ENCODE data around the gene FOXD4L6. TPM values are rescaled to one million over a fixed set of nuclear protein-coding genes. Genes with fewer than 3 reads are reported as not detected.
"Not testable (repeated sequence)": the region's sequence is repeated elsewhere in the genome, so short reads cannot be mapped to it uniquely, and the experiment has no call there.

The FOXD4L6 gene
- polyA plus RNA-seq (ENCODE audit: insufficient read depth in 1 of 5, insufficient read length in 5 of 5, low replicate concordance in 1 of 5), result under 1 TPM in 1 of 5 donors, not detected in 4; 0.23 TPM
- long read RNA-seq, donor 1, result 0 reads
- long read RNA-seq, donor 2, result 0 reads
- long read RNA-seq, donor 3, result 0 reads
- long read RNA-seq, donor 4, result 0 reads
- long read RNA-seq, donor 5, result 0 reads
- long read RNA-seq, donor 6, result 0 reads
- long read RNA-seq, donor 7, result 0 reads
- long read RNA-seq, donor 8, result 0 reads

GRCh38 chr9:41128581-41128980, at the start of gene FOXD4L6:
FOXD4L6 (minus strand) TSS chr9:41128681; CDS start chr9:41128383, 298 bp downstream.
- DNase-seq, result not testable (repeated sequence)

DNA sequence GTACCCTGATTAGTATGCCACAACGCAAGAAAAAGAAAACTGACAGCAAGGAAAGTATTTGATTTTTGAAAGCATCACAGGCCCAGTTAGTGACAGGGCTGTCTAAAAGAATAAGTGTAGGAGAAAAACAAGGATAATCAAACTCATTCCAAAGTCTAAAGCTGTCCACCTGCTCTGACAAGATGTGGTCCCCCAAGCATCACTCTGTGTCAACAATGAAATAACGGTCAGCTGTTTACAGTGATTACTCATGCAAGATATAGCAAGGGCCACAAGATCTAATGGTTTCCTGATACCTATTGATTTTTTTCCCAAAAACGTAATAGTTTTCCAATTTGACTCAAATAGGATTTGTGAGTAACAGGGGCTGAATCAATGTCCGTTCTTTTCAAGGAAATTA, 46.5 kb upstream of the FOXD4L6 start:
- DNase-seq, result not testable (repeated sequence)

DNA sequence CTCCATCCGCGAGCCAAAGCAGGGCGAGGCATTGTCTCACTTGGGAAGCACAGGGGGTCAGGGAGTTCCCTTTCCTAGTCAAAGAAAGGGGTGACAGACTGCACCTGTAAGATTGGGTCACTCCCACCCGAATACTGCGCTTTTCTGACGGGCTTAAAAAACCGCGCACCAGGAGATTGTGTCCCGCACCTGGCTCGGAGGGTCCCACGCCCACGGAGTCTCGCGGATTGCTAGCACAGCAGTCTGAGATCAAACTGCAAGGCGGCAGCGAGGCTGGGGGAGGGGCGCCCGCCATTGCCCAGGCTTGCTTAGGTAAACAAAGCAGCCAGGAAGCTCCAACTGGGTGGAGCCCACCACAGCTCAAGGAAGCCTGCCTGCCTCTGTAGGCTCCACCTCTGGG, 21.6 kb upstream of the FOXD4L6 start:
- DNase-seq, result not testable (repeated sequence)

- DNase-seq, result not testable (repeated sequence)
Observed at GRCh38 chr9:41141878-41142277, 13.4 kb upstream of the FOXD4L6 start.

DNA sequence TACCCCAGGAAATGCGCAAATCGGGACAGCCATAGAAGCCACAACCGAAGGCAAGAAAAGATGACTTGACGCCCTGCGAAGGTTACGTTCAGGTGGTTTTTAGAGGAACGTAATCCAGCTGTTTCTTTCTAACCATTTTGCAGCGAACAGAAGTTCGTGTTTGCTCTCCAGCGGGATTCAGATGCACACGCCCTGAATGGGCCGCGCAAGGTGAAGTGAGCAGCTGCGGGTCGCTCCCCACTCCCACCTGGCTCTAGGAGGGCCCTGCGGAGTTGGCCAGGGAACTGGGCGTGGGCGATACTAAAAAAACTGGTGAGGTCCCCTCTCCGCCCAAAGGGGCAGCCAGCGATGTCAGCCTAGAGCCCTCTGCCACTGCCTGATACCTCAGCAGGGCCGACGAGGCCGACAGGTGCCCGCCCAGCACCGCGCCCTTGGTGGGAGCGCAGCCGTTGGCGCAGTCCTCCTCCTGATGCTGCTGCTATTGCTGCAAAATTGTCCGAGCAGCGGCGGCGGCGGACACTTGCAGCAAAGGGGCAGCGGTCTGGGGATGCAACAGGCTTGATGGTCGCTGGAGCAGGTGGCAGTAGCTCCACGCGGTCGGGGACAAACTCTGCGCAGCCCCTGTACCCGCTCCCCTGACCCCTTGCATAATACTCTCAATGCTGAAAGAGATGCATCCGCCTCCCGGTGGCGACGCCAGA, 1.6 kb downstream of the FOXD4L6 start:
- DNase-seq, result not testable (repeated sequence)

- not testable (repeated sequence) for DNase-seq
Observed at GRCh38 chr9:41125936-41126335, 2.5 kb downstream of the FOXD4L6 start.

- not testable (repeated sequence) for DNase-seq
Observed at GRCh38 chr9:41125109-41125658, 3.3 kb downstream of the FOXD4L6 start.

- not testable (repeated sequence) for DNase-seq
Observed at GRCh38 chr9:41124250-41125108, 4.0 kb downstream of the FOXD4L6 start.

- DNase-seq, result not testable (repeated sequence)
Observed at GRCh38 chr9:41123812-41124211, 4.7 kb downstream of the FOXD4L6 start.

GRCh38 chr9:41123396-41123795, 5.1 kb downstream of the FOXD4L6 start:
- DNase-seq, result not testable (repeated sequence)

DNA sequence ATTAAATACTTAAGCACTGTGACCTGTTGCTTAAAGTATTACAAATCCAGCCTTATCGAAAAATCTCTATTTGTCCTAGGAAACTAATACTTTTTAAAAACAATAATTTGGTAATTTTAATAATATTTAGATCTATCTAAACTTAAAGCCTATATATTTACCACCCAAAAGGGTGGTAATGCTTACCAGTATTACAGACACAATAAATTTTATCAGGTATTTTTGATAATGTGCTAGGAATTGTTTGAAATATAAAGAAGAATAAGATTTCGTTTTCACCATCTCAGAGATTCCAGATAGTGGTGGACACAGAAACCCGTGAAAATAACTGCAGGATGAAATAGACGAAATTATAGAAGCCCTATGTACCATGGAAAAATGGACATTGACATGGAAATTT, 7.8 kb downstream of the FOXD4L6 start:
- DNase-seq, result not testable (repeated sequence)

- not testable (repeated sequence) for DNase-seq
Observed at GRCh38 chr9:41119719-41120118, 8.8 kb downstream of the FOXD4L6 start.

- not testable (repeated sequence) for DNase-seq
Observed at GRCh38 chr9:41119311-41119710, 9.2 kb downstream of the FOXD4L6 start.

GRCh38 chr9:41113348-41113747, 15.1 kb downstream of the FOXD4L6 start:
- not testable (repeated sequence) for DNase-seq

DNA sequence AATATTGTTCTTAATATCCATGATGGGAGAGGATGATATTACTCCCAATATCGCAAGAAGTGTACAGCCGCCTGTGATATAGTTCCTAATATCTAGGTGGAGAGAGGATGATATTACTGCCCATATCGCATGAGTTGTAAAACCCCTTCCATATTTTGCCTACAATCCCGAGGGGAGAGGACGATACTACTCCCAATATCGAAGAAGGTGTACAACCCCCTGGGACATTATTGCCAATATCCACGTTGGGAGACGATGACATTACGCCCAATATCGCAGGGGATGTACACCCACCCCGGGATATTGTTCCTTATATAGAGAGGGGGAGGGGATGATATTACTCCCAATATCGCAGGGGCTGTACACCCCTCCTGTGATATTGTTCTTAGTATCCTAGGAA, 17.1 kb downstream of the FOXD4L6 start:
- DNase-seq, result not testable (repeated sequence)

DNA sequence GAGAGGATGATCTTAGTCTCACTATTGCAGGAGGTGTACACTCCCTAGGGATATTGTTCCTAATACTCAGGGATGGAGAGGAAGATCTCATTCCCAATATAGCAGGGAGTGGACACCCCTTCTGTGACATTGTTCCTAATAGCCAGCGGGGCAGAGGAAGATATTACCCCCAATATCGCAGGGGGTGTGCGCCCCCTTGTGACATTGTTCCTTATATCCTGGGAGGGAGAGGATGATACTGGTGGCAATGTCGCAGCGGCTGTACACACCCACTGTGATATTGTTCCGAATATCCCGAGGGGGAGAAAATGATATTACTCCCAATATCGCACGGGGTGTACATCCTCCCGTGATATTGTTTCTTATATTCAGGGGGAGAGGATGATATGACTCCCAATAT, 17.6 kb downstream of the FOXD4L6 start:
- not testable (repeated sequence) for DNase-seq

DNA sequence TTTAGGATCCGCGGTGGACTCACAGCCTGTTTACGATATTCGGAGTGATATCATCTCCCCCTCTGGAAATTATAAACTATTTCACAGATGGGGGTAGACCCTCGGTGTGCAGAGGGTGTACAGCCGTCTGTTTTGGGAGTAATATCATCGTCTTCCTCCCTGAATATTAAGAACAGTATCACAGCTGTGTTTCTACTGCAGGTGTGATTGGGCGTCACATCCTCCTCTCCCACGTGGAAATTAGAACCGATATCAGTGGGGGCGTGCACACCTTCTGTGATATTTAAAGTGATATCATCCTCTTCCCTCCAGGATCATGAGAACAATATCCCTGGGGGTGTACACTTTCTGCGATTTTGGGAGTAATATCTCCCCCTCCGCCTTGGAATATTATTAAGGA, 19.2 kb downstream of the FOXD4L6 start:
- DNase-seq, result not testable (repeated sequence)

DNA sequence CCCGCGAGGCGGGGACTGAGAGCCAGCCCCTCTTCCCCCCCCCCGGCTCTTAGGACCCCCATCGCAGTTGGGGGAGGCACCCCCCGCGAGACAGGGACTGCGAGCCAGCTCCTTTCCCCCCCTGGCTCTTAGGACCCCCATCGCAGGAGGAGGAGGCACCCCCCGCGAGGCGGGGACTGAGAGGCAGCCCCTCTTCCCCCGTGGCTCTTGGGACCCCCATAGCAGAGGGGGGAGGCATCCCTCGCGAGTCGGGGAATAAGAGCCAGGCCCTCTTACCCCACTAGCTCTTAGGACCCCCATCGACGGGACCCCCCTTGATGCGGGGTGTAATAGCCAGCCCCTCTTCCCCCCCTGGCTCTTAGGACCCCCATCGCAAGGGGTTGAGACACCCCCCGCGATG, 19.7 kb downstream of the FOXD4L6 start:
- not testable (repeated sequence) for DNase-seq

- DNase-seq, result not testable (repeated sequence)
Observed at GRCh38 chr9:41106472-41107116, 21.9 kb downstream of the FOXD4L6 start.

GRCh38 chr9:41105557-41106253, 22.8 kb downstream of the FOXD4L6 start:
- not testable (repeated sequence) for DNase-seq

- DNase-seq, result not testable (repeated sequence)
Observed at GRCh38 chr9:41104542-41104941, 23.9 kb downstream of the FOXD4L6 start.

Measured in right lung (tissue), 10 donors.